Stimulated activated CD4-positive, alpha-beta T cell treated with anti-CD3 and anti-CD28 coated beads, Interleukin-12 subunit alpha, Interleukin-12 subunit beta, amount 100 ng/mL, for 24 hours (primary cell): ENCODE measurements around the gene ATG7.
"Not testable (repeated sequence)": the region's sequence is repeated elsewhere in the genome, so short reads cannot be mapped to it uniquely, and the experiment has no call there.

Experiments
- DNase-seq, 2 experiments: peaks; one replicate each; pipeline ENCODE4 v3.0.0-alpha.2; 2020; ENCODE audit warnings: low read depth in 2 of 2

The ATG7 gene

DNA sequence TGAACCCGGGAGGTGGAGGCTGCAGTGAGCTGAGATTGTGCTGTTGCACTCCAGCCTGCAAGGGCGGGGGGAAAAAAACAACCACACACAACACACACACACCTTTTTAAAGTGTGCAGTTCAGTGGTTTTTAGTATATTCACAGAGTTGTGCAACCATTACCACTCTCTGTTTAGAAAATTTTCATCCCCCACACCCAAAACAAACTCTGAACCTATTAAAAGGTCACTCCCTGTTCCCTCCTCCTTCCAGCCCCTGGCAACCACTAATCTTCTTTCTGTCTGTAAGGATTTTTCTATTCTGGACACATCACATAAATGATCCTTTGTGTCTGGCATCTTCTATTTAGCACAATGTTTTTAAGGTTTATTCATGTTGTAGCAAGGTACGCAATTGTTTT is 159.1 kb downstream of the ATG7 start:
- no peak for DNase-seq

DNA sequence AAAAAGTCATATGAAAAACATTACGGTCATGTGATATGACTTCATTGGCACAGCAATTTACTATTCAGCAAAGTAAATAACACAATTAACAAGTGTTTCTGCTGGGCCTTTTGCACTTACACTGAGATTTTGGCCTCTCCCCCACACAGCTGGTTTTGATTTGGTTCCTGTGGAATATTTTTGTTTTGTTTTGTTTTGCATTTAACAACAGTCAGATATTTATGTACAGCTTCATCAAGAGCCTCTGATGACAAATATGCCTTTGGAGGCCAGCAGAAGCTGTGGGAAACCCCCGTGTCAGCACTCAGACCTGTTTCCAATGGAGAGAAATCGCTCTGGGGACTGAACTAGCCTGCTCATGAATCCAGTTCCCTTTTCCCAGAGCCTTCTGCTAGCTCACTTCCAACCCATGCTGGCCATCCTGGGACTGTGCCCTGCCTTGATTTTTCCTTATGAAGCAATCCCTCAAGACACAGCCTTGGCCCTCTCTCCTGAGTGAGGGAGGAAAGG is 161.9 kb downstream of the ATG7 start:
- no peak for DNase-seq

DNA sequence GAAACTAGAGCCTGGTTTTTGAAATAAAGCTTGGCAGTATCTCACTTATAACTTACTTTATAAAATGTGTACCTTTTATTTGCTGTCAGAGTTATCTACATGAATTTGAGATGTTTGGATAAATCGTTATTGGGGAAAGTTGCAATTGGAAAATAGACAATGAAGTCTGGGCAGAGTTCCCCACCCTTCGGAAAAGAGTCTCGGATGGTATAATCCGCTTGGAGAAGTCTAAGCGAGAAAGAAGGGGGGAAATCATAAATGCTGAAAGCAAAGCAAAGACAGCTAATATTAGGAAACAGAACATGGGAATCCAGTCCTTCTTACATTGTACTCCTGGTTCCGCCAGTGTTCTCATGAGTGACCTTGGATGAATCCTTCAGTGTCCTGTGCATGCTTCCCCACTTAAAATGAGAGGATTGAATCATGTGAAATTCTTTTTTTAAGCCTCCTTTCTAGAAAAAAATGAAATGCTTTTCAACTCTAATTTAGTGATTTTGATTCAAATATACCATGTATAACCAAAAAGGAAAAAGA is 162.4 kb downstream of the ATG7 start:
- no peak for DNase-seq

DNA sequence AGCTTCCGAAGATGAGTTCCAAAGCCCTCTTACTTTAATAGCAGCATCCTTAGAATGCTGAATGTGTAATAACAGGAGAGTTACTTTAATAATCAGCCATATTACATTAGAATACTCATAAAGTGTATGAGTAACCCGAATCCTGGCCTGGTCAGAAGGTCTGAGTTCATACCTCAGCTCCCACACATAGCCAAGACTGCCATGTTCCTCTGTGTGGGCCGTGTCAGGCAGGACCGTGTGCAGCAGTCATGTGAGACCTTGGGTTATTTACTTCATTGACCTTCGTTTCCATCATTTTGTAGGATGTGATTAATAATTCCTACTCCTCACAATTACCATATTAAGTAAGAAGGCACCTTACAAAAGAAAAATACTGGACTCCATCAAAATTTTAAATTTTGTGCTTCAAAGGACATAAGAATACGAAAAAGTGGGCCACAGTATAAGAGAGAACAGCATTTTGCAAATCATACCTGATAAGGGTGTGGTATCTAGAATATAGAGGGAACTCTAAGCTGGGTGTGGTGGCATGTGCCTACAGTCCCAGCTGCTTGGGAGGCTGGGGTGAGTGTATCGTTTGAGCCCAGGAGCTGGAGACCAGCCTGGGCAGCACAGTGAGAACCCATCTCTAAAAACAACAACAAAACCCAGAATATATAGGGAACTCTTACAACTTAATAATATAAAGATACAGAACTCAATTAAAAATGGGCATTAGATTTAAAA is 163.4 kb downstream of the ATG7 start:
- DNase-seq = no peak

DNA sequence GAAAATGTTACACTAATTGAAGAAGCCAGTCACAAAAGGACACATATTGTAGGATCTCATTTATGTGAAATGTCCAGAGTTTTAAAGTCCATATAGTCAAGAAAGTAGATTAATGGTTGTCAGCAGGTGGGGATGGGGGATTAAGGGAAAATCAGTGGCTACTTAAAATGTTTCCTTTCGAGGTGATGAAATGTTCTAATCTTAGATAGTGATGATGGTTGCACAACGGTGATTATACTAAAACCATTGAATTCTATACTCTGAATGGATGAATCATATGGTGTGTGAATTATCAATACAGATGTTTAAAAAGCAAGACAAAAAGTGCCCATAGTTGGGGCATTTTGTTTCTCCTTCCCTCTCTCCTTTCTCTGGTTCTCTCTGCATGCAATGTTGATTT is 164.6 kb downstream of the ATG7 start:
- DNase-seq = no peak

DNA sequence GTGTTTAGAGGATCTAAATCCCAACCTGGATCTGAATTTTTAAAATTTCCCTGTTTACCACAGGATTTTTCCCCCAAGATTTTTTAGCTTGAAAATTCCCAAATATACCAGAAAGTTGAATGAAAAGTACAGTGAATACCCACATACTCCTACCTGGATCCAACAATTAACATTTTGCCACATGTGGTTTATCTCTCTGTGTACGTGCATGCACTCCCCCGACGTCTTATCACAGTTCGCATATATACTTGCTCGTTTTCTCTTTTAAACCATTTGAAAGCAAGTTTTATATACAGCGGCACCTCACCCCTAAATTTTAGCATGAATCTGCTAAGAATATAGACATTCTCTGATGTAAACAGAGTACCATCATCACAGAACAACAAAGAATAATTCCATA is 165.3 kb downstream of the ATG7 start:
- DNase-seq = no peak

DNA sequence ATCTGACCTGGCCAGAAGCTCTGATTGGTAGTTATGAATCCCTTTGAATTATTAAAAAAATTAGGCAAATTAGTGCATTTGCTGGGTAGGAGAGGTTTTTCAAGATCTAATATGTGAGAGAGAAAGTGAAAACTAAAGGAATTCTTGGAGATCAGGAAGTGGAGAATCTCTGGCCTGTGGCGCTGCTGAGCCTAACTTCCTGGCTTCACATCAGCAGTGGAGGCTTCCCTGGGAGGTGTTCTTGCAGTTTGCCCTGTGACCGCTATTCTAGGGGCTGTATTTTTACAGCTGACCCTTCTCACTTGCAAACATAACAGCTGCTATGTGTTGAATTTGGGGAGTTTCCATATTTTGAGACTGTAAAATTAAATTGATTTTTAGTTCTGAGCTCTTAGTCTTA is 166.4 kb downstream of the ATG7 start:
- no peak for DNase-seq

DNA sequence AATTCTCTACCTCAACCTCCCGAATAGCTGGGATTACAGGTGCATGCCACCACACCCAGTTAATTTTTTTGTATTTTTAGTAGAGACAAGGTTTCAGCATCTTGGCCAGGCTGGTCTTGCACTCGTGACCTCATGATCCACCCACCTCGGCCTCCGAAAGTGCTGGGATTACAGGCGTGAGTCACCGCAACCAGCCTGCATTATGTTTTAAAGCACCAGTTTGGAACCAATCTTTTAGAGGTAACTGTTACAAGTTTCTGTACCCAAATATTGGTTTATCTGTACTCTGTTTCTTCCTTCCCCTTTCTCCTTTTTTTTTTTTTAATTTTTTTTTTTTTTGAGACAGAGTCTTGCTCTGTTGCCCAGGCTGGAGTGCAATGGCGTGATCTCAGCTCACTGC is 169.1 kb downstream of the ATG7 start:
- not testable (repeated sequence) for DNase-seq

DNA sequence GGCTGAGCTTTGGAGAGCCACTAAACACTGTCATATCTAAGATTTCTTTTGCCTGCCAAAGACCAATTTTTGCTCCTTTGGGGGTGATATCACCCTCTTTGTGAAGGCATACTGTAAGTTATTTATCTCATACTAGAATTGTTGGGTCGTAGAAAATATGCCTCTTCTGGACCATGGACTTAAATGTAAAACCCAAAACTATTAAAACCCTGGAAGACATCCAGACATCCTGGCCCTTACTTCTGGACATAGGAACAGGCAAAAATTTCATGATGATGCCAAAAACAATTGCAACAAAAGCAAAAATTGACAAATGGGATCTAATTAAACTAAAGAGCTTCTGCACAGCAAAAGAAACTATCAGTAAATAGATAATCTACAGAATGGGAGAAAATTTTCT is 172.2 kb downstream of the ATG7 start:
- no peak for DNase-seq

DNA sequence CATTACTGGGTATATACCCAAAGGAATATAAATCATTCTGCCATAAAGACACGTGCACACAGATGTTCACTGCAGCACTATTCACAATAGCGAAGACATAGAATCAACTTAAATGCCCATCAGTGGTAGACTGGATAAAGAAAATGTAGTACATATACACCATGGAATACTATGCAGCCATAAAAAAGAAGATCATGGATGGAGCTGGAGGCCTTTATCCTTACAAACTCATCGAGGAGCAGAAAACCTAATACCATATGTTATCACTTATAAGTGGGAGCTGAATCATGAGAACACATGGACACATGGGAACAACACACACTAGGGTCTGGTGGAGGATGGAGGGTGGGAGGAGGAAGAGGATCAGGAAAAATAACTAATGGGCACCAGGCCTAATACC is 173.0 kb downstream of the ATG7 start:
- DNase-seq = not testable (repeated sequence)

DNA sequence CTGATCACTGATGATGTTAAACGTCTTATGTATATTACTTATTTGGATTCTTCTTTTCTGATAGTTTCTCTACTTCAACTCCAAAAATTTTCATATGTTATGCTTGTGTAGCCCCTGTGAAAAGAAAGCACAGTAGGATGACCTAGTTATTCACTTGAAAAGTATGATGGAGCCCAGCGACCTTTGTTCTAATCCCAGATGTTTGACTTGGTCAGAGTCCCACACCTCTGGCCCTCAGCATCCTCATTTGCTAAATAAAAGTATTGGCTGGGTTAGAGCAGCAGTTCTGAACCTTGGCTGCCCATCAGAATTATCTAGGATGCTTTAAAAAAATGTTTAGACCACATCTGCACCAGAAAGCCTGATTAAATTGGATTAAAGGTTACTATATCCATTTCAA is 173.7 kb downstream of the ATG7 start:
- no peak for DNase-seq

DNA sequence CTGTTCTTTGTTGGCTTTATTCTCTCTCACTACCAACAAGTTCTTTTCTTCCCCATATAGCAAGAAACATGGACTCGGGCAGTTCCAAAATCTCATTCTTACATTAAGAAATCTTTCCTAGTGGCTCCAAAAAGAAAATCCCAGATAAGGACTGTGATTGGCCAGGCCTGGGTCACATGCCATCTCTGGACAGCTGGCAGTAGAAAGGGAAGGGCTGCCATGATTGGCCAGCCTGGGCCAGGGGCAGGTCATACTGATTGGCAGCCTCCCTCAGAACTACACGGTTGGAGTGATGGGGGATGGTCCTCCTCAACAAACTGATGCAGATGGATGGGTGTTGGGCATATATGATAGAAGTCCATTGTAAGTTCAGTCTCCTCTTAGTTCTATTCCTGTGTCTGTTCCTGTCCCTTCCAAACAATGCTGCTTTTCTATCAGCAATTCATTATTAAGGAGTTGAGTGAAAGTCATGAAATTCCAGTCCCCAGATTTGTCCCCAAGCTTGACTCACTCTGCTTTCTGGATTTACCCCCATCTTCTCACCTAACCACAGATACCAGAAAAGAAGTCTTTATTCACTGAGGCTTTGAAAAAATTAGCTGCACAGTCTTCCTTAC is 175.5 kb downstream of the ATG7 start:
- no peak for DNase-seq

DNA sequence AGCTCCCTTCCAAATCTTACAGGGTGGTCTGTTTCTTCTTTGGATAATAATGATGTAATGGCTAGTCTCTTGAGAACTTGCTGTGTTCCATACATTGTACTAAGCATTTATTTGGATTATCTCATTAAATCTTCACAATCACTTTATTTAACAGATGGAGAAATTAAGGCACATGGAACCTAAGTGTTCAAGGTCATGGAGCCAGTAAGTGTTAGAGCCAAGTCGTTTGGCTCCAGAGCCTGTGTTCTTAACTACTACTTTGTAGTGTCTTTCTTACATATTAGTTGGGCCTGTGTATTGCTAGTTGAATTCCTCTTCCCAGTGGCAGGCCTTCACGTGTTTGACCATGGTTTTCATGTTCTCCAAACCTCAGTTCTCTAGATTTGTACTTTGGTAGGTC is 177.8 kb downstream of the ATG7 start:
- DNase-seq = no peak

DNA sequence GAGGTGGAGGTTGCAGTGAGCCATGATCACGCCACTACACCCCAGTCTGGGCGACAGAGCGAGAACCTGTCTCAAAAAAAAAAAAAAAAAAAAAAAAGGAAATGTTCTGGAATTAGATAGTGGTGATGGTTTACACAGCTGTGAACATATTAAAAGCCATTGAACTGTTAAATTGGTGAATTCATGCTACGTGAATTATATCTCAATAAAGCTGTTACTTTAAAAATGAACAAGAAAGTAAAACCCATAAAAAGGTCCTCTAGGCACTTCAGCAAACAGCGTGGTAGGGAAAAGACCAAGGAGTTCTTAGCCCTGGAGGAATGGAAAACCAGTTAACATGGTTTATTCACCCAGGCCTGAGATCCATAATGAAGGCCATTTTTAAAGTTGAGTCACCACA is 180.1 kb downstream of the ATG7 start:
- DNase-seq = no peak

DNA sequence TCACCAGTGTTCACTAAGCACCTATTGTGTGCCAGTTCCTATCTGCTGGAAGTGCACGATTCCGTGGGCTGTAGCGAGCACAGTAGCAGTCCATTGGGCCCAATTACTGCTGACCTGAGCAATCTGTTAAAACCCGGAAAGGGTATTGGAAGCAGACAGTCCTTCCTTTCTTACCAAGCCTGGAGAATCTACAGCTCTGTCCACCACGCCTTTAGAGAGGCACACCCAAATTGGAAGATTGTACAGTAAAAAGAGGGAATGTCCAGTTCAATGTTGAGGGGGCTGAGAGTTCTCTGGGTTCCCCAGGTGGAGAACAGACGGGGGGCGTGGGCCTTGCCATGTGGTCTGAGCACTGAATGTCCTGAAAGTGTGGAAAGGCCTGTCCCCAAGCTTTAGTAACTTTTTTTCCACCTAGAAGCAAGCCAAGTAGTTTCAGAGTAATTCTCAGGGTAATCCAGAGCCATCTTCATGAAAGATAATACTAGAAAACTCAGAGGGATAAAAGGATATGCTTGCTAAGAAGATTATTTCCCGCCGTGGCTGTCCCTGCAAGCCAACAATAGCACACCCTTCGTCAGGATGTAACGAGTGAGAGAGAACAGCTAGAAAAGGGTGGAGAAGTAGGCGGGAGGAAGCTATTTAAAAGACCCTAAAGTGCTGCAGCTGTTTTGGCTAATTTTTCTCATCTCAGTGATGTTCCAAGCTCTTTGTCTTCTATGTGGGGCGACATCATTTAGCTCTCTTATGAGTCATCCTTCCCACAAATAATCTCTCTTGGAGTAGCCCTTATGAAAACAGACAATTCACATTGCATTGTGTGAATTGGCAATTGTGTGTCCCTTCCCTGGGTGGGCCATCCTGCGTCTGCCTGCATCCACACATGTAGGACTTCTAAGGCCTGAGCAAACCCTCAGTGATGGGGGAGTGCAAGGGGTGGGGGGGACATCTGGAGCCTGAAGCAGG is 181.0 kb downstream of the ATG7 start:
- DNase-seq = no peak

DNA sequence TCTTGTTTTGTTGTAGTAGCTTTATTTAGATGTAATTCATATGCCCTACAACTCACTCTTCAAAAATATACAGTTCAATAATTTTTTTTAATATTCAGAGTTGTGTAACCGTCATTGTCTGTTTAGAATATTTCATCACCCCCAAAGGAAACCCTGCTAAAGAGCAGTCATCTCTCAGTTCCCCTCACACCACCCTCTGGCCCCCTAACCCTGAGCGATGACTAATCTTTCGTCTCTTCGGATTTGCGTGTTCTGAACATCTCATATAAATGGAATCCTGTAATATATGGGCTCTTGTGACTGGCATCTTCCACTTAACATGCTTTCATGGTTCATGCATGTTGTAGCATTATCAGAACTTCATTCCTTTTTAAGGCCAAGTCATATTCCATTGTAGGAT is 183.8 kb downstream of the ATG7 start:
- DNase-seq = no peak

DNA sequence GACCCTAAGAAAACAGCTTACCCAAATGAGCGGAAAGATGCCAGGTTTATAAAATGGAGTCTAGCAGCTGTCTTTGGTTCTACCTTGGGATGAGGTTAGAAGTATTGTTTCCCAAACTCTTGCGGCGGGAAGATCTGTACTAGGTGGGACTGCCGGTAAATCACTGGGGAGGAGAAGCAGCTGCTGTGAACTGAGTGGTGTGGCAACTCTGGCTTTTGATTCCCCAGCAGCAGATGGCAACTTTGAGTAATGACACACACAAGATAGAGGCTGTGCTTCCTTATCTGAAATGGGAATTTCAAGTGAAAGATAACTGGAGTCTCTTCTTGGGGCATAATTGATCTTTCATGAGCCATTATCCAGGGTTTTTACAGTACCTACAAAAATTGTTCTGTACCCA is 184.9 kb downstream of the ATG7 start:
- no peak for DNase-seq

DNA sequence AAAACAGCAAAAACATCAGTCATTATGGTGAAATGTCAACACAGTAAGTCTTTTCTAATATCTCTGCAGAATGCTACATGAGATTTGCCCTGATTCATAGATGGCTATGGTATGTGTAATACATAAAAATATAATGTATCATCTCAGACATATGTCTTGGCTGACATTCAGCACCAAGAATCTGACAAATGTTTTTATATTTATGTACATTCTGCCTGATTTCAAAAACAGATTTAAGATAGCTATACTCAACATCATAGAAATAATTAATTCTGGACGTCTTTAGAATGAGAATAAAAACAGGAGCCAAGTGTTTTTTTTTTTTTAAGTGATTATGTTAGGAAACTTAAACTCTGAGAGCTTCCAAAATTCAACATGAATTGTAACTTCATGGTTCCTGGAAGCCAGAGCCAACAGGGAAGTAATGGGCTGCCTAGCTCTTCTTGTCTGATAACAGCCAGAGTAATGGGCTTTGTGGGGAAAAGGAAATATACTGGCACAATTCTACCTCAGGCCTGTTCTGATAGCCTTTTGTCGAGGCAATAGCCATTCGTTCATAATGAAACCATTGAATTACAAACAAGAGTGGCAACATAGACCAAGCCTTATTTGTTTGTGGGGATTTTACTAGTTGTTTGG is 187.1 kb downstream of the ATG7 start:
- no peak for DNase-seq

DNA sequence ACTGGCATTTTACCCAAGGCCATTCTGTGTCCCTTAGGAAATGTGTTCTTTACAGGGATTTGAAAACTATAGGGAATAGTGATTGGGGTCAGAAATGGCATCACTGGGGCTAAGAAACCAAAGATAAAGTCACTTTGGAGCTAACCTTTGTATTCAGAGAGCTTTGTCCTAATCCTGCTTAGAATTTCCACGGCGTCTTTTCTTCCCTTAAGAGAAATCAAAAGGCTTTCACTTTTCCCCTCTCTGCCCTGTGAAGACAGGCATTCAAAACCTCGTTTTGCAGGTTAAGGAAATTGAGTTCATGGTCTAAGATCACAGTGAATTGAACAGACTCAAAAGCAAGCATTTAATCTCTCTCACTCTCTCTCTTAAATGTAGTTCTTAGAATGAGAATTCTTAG is 189.0 kb downstream of the ATG7 start:
- DNase-seq = no peak

DNA sequence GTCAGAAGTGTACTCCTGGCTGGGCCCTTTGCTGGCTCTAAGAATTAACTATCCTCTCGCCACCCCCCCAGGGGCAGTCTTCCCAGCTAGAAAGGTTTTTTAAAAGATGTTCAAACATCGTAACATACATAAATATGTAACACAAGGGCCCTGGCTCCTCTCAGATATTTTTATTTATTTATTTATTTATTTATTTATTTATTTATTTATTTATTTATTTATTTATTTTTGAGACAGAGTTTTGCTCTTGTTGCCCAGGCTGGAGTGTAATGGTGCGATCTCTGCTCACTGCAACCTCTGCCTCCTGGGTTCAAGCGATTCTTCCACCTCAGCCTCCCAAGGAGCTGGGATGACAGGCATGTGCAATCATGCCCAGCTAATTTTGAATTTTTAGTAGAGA is 190.5 kb downstream of the ATG7 start:
- DNase-seq = not testable (repeated sequence)

DNA sequence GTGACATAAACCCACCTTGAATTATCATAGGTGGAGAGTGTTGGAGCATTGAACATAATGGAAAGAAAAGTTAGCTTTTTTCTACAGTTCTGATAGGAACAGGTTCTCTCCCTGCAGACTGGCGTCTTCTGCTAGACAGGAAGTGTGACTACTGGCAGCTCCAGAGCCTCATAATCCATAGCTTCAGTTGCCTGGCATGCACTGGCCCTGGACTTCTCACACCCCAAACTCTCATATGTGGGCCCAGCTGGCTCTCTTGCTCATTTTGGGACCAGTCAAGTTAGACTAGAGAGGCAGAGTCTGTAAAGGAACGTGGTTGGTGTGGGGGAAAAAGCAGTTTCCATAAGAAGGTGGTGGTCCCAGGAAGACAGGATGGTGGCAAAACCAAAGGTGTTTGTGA is 191.4 kb downstream of the ATG7 start:
- no peak for DNase-seq

DNA sequence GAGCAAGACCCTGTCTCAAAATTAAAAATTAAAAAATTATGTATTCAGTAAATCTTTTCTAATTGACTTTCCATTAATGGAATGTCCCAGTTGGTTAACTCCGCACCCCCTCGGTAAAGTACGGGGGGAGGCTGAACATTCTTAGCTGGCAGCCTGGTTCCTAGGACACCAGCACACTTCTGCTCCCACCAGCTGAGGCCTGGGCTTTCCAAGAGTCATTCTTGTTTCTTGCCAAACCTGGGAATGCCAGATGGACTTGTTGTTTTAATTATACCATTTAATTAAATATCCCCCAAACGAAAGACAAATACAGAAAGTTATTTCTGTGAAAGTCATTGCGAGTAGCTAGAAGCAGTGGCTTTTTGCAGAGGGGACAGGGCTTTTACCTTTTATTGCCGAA is 192.2 kb downstream of the ATG7 start:
- no peak for DNase-seq
